Kidney tubule cell (primary cell): ENCODE results near the gene DENR.
"Not testable (repeated sequence)": the region's sequence is repeated elsewhere in the genome, so short reads cannot be mapped to it uniquely, and the experiment has no call there.

ENCODE experiments used
- DNase-seq: peaks from one replicate; pipeline ENCODE4 v3.0.0-alpha.2; 2018; ENCODE audit warnings: low spot score

The DENR gene

GRCh38 chr12:122740351-122740750 is 12.3 kb upstream of the DENR start:
- no peak for DNase-seq

- no peak for DNase-seq
Observed at GRCh38 chr12:122743895-122744525, 8.6 kb upstream of the DENR start.

- DNase-seq = no peak
Observed at GRCh38 chr12:122747224-122748135, 5.1 kb upstream of the DENR start.

- DNase-seq = no peak
Observed at GRCh38 chr12:122749569-122750332, 2.9 kb upstream of the DENR start.

- DNase-seq = not testable (repeated sequence)
Observed at GRCh38 chr12:122750781-122751515, 1.7 kb upstream of the DENR start.

- peak; percentile 53 for DNase-seq
Observed at GRCh38 chr12:122753319-122753650, 661 bp downstream of the DENR start.

GRCh38 chr12:122754790-122755189 is 2.2 kb downstream of the DENR start:
- DNase-seq = no peak

- no peak for DNase-seq
Observed at GRCh38 chr12:122757568-122757967, 4.9 kb downstream of the DENR start.

- no peak for DNase-seq
Observed at GRCh38 chr12:122785503-122785902, 32.9 kb downstream of the DENR start.

GRCh38 chr12:122788387-122788786 is 35.8 kb downstream of the DENR start:
- peak; percentile 17 for DNase-seq

- no peak for DNase-seq
Observed at GRCh38 chr12:122789637-122790036, 37.0 kb downstream of the DENR start.

GRCh38 chr12:122790393-122791075 is 37.9 kb downstream of the DENR start:
- peak; percentile 29 for DNase-seq

GRCh38 chr12:122793685-122794106 is 41.1 kb downstream of the DENR start:
- peak; percentile 68 for DNase-seq

GRCh38 chr12:122795807-122796206 is 43.2 kb downstream of the DENR start:
- DNase-seq = no peak

- DNase-seq = no peak
Observed at GRCh38 chr12:122799641-122800243, 47.1 kb downstream of the DENR start.

GRCh38 chr12:122803937-122804336 is 51.3 kb downstream of the DENR start:
- DNase-seq = no peak

GRCh38 chr12:122804957-122805356 is 52.3 kb downstream of the DENR start:
- DNase-seq = not testable (repeated sequence)

GRCh38 chr12:122807651-122808050 is 55.0 kb downstream of the DENR start:
- DNase-seq = no peak

- DNase-seq = peak; percentile 56
Observed at GRCh38 chr12:122811777-122812176, 59.2 kb downstream of the DENR start.

GRCh38 chr12:122813310-122813713 is 60.7 kb downstream of the DENR start:
- DNase-seq = no peak

- DNase-seq = no peak
Observed at GRCh38 chr12:122819209-122819785, 66.7 kb downstream of the DENR start.
